GM19452 (cell line): Measurements from ENCODE around the gene SCPEP1.
"Not testable (repeated sequence)": the region's sequence is repeated elsewhere in the genome, so short reads cannot be mapped to it uniquely, and the experiment has no call there.

Source experiments
- ATAC-seq: cut with Tn5 transposase; IDR thresholded peaks from one replicate; pipeline ENCODE4 v1.9.1; 2021; ENCODE audit not compliant: unreplicated experiment

Gene SCPEP1

DNA sequence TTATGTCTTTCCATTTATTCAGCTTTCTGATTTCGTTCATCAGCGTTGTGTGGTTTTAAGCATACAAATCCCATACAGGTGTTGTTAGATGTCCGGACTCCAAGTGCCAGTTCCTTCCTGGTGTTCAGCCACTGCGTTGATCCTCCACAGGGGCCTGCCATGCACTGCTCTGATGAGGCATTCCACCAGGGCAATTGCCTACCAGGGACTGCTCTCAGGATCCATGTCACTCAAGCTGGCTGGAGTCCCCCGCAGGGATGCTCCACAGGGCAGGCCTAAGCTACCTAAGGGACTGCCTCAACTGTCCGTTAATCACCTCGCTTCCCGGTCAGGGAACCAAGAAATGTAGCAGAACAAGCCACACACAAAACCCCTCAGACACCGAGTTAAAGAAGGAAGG lies 12.7 kb upstream of the SCPEP1 start:
- not testable (repeated sequence) for ATAC-seq

GRCh38 chr17:56965681-56966080 lies 12.2 kb upstream of the SCPEP1 start:
- not testable (repeated sequence) for ATAC-seq

- no peak for ATAC-seq
These were observed 11.6 kb upstream of the SCPEP1 start for GRCh38 chr17:56966338-56966737.

- ATAC-seq = no peak
These were observed 7.0 kb upstream of the SCPEP1 start for GRCh38 chr17:56970974-56971373.

GRCh38 chr17:56972111-56972730 lies 5.7 kb upstream of the SCPEP1 start:
- ATAC-seq = no peak

GRCh38 chr17:56973520-56973919 lies 4.4 kb upstream of the SCPEP1 start:
- no peak for ATAC-seq

DNA sequence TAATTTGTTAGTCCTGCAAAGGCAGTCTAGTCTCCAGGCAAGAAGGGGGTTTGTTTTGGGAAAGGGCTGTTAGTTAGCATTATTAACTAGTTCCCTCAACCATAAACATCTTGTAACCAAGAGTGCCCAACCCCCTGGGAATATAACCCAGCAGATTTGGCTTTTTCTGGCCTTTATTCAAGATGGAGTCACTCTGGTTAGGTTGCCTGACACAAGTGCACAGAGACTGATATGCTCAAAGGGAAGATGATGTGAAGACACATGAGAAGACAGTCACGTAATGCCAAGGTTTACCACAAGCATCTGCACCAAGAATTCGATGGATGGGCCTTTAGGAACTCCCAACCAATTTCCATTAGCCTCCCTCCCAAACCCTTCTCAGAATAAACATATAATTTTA lies 3.9 kb upstream of the SCPEP1 start:
- no peak for ATAC-seq

DNA sequence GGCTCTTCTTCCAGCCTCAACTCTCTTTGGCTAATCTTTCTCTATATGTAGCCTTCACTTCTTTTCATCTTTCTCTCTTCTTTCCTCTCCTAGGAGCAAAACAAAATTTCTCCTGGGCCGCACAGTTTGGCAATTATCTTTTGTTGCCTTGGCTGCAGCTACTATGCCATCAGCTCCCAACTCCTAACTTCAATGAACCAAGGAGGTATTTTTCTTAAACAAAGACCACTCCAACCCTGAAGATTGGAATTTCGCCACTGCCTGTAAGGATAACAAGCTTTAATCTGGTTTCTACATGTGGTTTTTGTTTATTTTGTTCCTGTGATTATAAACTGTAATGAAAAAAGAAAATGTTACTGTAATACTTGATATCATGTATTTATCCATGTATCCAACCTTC lies 2.3 kb upstream of the SCPEP1 start:
- no peak for ATAC-seq

GRCh38 chr17:56976941-56977608 lies 856 bp upstream of the SCPEP1 start:
- ATAC-seq = no peak

GRCh38 chr17:56978441-56979090 lies 635 bp downstream of the SCPEP1 start:
- peak; percentile 26 for ATAC-seq

DNA sequence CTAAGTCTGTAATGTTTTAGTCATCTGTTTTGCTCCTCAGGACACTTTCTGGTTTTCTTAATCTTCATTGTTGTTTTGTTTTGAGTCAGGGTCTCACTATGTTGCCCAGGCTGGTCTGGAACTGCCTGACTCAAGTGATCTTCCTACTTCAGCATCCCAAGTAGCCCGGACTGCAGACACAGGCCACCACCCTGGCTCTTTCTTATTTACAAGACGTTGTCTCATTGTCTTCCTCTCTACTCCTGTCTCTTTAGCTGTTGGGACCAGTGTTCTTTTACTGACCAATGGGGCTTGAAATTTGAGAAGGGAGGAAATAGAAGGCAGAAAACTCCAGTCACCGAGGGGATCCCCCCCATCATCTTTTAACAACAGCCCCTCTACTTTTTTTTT lies 1.2 kb downstream of the SCPEP1 start:
- ATAC-seq = peak; percentile 10

DNA sequence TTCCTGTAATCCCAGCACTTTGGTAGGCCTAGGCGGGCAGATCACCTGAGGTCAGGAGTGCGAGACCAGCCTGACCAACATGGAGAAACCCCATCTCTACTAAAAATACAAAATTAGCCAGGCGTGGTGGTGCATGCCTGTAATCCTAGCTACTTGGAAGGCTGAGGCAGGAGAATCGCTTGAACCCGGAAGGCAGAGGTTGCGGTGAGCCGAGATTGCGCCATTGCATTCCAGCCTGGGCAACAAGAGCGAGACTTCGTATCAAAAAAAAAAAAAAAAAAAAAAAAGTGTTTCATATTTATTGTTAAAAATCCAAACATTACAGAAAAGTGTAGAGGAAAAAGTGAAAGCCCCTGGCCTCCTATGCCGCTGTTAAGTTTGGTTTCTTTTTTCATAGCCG lies 2.6 kb downstream of the SCPEP1 start:
- not testable (repeated sequence) for ATAC-seq

DNA sequence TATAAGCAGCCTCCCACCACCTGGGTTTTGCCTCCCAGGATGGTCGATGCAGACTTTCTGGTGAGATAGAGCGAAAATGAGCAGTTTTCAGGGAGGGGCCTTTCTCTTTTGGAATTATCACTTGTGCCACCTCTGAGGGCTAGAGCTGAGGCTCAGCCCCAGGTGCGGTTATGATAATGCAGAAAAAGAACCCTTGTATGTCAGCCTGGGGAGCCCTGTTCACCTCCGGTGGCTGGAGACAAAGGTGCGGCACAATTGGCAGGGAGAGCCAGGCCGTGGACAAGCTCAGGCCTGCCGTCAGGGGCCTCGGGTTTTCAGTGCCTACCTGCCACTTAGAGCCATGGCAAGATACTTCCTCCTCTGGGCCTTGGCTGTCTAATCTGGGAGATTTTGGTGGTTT lies 4.4 kb downstream of the SCPEP1 start:
- no peak for ATAC-seq

GRCh38 chr17:56983366-56983765 lies 5.4 kb downstream of the SCPEP1 start:
- ATAC-seq = no peak

GRCh38 chr17:56985371-56986162 lies 7.6 kb downstream of the SCPEP1 start:
- ATAC-seq = no peak

- no peak for ATAC-seq
These were observed 9.4 kb downstream of the SCPEP1 start for GRCh38 chr17:56987283-56987834.

- no peak for ATAC-seq
These were observed 11.1 kb downstream of the SCPEP1 start for GRCh38 chr17:56988901-56989572.

DNA sequence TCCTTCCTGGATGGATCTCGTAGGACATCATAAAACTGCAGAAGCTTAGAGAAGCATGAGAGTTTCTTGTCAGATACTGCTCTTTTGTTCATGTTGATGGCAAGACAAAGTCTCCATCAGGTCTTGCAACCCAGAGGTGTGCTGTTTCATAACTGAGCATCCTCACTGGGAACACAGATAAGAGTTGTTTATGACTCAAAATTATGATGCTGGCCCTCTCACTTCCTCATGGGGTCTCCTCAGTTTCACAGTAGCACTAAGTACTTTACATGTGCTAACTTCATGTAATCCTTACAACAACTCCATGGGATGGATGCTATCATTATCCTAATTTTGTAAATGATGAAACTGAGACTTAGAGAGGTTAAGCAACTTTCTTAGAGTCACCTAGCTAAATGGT lies 14.4 kb downstream of the SCPEP1 start:
- no peak for ATAC-seq

DNA sequence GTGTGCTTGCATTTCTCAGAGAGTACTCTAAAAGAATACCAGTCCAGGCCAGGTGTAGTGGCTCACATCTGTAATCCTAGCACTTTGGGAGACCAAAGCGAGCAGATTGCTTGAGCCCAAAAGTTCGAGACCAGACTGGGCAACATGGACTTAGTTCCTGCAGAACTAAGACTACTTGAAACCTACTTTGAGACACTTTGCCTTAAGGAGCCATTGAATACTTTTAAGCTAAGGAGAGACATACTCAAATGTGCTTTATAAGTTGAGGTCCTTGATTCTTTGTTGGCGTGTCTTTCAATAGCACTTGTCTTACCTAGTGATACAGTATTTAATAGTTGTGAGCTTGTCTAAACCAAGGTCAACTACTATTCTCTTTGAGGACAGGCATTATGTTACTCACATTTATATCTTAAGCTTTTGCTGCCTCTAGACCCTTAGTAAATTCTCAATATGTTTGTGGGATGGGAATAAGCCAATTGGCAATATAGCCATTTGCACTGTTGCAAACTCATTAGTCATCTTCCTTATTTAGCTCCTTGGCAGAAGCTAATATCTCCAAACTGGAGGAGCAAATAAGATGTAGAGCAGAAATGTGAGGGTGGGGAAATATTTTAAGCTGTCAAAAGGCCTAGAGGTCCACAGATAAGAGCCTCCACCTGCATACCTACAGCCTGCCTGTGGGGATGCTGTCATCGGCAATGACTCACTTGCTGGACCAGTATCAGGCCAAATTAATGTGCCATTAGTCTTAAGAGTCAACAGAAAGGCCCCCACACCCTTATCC lies 16.3 kb downstream of the SCPEP1 start:
- no peak for ATAC-seq

DNA sequence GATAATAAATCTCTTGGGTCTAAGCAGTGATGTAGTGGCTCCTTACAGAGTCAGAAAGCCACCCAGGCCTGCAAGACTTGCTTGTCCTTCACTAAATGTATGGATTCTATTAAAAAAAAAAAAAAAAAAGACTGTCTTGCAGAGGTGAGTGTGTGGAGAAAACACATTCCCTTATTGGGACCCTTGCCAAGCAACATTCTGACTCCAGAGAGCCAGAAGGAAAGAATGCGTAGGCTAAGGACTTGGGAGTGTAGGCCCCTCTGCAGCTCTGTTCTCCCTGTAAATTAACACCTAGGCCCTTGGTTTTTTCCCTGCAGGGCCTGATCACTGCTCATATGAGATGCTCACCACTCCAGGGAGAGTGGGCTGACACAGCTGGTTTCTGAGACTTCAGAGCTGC lies 17.8 kb downstream of the SCPEP1 start:
- no peak for ATAC-seq
